Measurements from ENCODE around the gene GAK.

Gene GAK

DNA sequence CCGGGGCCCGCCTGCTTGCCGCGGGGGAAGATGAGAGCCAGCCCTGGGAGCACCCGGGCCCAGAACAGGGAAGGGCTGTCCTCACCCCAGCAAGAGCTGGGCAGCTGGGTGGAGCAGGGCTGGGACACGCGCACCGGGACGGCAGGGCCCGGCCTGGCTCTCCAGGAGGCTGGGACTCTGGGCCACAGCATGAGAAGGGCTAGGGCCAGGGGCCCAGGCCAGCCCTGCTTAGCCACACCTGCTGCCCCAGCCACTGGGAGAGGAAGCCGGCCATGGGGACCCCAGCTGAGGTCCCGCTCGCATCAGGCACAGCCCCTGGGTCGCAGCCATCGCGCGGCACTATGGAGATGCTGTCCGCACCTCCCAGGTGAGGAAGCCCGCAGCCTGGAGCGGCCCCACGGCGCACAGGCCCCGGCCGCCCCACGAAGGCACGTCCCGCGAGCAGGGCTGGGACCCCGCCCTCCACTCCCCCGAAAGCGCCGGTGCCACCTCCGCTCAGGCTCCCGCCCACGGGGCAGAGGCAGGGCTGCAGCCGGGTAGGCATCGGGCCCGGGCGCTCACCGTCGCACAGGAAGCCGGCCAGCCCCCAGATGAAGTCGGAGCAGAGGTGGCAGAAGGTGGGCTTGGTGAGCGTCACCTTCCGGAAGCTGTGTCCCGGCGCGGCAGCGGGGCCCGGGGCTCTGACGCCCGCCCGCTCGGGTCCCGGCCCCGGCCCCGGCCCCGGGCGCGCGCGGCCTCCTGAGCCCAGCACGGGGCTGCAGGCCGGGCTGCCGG, 40.7 kb upstream of the GAK start:
- TF ChIP-seq POLR2AphosphoS5 (IDR thresholded peaks at IDR 0.05; ENCODE audit: low read depth, low read length), result no peak
- TF ChIP-seq FOXP2 (optimal IDR thresholded peaks at IDR 0.05; ENCODE audit: borderline replicate concordance, extremely low read depth, extremely low read length, insufficient read depth), result no peak
- no peak for TF ChIP-seq SIN3A (IDR thresholded peaks at IDR 0.05; ENCODE audit: borderline replicate concordance, insufficient read depth, low read length)
- TF ChIP-seq, protein P1, sequence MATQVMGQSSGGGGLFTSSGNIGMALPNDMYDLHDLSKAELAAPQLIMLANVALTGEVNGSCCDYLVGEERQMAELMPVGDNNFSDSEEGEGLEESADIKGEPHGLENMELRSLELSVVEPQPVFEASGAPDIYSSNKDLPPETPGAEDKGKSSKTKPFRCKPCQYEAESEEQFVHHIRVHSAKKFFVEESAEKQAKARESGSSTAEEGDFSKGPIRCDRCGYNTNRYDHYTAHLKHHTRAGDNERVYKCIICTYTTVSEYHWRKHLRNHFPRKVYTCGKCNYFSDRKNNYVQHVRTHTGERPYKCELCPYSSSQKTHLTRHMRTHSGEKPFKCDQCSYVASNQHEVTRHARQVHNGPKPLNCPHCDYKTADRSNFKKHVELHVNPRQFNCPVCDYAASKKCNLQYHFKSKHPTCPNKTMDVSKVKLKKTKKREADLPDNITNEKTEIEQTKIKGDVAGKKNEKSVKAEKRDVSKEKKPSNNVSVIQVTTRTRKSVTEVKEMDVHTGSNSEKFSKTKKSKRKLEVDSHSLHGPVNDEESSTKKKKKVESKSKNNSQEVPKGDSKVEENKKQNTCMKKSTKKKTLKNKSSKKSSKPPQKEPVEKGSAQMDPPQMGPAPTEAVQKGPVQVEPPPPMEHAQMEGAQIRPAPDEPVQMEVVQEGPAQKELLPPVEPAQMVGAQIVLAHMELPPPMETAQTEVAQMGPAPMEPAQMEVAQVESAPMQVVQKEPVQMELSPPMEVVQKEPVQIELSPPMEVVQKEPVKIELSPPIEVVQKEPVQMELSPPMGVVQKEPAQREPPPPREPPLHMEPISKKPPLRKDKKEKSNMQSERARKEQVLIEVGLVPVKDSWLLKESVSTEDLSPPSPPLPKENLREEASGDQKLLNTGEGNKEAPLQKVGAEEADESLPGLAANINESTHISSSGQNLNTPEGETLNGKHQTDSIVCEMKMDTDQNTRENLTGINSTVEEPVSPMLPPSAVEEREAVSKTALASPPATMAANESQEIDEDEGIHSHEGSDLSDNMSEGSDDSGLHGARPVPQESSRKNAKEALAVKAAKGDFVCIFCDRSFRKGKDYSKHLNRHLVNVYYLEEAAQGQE (IDR thresholded peaks at IDR 0.05; ENCODE audit: insufficient read depth in 1 of 2, low read depth in 2 of 2, low read length in 2 of 2), result no peak
- TF ChIP-seq TAF1 (IDR thresholded peaks at IDR 0.05; ENCODE audit: borderline replicate concordance, insufficient read depth, low read length), result no peak

DNA sequence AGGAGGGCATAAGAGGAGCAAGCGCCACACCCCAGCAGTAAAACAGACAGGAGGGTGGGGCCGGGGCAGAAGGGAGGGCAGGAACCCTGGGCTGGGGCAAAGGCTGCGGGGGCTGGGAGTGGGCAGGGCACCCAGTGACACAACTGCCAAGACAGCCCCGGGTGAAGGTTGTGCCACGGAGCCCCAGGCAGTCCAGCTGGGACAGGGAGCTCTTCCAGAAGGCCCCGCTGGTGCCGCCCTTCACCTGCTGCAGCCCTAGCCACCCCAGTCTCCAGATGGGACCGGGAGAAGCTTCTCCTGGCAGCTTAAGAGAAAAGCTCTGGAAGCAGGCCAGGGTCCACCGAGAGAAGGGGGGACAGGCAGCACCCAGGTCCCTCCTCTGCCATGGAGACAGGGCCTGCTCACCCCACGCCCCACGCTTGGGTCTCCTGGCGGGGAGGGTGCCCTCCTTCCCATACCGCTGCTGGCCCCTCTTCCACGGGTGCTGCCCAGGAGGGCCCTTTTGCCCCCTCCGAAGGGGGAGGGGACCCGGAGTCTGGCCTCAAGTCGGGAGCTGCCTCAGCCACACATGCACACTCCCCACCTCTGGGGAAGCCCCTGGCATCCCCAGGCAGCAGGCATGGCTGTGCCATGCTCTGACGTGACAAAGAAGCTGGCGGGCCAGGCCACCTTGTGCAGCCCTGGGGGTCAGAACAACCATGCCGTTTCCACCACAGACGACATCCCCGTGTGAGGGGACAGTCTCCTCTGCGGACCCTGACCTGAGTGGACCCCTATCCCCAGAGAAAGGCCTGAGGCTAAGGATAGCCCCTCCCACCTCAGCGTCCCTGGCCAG, 39.8 kb upstream of the GAK start:
- TF ChIP-seq, protein P1 (IDR thresholded peaks at IDR 0.05; ENCODE audit: insufficient read depth in 1 of 2, low read depth in 2 of 2, low read length in 2 of 2), result no peak
- TF ChIP-seq TAF1 (IDR thresholded peaks at IDR 0.05; ENCODE audit: borderline replicate concordance, insufficient read depth, low read length) (no peak), POLR2AphosphoS5 (IDR thresholded peaks at IDR 0.05; ENCODE audit: low read depth, low read length) (no peak), FOXP2 (optimal IDR thresholded peaks at IDR 0.05; ENCODE audit: borderline replicate concordance, extremely low read depth, extremely low read length, insufficient read depth) (no peak), SIN3A (IDR thresholded peaks at IDR 0.05; ENCODE audit: borderline replicate concordance, insufficient read depth, low read length) (no peak)

DNA sequence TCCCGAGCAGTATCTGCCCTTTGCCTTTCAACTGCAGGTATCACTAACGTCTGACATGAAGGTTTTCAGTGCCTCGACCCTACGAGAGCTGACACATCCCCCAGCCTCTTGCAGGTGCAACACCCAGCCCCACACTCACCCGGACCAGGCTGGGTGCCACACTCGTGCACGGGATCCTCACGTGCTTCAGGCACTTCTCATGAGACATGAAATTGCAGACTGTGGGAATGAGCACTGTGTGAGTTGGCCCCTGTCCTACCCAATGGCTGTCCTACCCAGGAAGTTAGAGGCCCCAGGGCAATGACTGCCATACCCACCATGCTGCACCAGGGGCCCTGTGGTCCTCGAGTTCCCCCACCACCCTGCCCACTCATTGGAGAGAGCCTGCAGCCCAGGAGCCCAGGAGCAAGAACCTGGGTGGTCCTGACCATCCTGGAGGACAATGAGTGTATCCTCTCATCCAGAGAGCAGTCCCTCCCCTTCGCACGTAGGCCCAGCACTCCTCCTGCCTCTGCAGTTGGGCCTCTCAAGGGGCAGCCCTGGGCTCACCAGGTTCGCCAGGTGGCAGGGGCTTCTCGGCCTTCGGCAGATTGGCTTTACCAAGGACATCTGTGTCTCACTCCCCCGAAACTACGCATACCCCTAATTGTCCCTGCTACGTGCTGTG, 38.9 kb upstream of the GAK start:
- TF ChIP-seq FOXP2 (optimal IDR thresholded peaks at IDR 0.05; ENCODE audit: borderline replicate concordance, extremely low read depth, extremely low read length, insufficient read depth) (no peak), SIN3A (IDR thresholded peaks at IDR 0.05; ENCODE audit: borderline replicate concordance, insufficient read depth, low read length) (no peak), POLR2AphosphoS5 (IDR thresholded peaks at IDR 0.05; ENCODE audit: low read depth, low read length) (no peak), TAF1 (IDR thresholded peaks at IDR 0.05; ENCODE audit: borderline replicate concordance, insufficient read depth, low read length) (no peak)
- TF ChIP-seq, protein P1 (IDR thresholded peaks at IDR 0.05; ENCODE audit: insufficient read depth in 1 of 2, low read depth in 2 of 2, low read length in 2 of 2), result no peak

DNA sequence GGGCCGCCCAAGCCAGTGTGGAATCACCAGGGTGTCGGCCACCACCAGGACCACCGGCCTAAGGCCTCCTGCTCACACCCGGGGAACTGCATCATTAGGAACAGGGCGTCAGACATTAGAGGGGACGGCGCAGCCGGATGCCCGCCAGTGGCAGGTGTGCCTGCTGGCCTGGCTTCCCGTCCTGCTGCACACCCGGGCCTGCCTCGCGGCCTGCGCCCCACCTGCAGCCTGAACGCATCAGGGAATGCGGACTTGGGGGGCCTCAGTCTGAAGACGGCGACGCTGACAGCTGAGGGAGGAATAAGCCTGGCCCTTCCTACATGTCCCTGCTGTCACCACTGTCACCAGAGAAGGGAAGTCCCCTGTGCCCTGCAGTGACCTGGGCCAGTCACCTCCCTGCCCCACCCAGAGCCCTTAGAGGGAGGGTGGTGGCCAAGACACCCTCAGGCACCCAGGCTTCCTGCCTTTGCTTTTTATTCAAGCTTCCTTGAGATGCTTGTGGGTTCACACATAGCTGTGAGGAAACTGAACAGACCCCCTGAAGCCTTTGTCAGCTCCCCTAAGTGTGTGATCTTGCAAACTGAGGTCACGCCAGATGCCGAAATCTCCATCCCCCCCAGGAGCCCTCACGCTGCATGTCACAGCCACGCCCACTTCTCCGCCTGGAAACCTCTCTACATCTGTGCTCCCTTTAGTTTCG, 38.1 kb upstream of the GAK start:
- TF ChIP-seq TAF1 (IDR thresholded peaks at IDR 0.05; ENCODE audit: borderline replicate concordance, insufficient read depth, low read length), result no peak
